ENCODE measurements around the gene ACTR3C. TPM values are rescaled to one million over a fixed set of nuclear protein-coding genes. Genes with fewer than 3 reads are reported as not detected.

The ACTR3C gene
- total and polyA plus RNA-seq, 3 donors from 2014 or later = 6.1 to 13.0 (median 12.2) TPM

DNA sequence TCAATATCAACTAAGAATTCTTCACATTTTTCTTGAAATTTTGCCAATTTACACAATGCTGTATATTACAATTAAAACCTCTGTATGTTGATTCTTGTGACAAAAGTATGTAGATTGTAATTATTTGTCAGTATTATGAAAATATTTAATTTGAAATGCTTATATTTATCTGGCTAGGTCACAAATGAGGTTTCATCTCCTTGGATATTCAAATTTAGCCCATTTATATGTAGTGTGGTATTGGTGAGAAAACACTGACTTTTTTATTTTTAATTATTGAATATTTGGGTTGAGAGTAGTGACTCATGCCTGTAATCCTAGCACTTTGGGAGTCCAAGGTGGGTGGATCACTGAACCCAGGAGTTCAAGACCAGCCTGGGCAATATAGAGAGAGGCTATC lies 21.0 kb upstream of the ACTR3C start:
- H3K4me3 ChIP-seq = no peak overlapping the region
- no peak for TF ChIP-seq POLR2A (IDR thresholded peaks at IDR 0.05)
- TF ChIP-seq, protein P1, sequence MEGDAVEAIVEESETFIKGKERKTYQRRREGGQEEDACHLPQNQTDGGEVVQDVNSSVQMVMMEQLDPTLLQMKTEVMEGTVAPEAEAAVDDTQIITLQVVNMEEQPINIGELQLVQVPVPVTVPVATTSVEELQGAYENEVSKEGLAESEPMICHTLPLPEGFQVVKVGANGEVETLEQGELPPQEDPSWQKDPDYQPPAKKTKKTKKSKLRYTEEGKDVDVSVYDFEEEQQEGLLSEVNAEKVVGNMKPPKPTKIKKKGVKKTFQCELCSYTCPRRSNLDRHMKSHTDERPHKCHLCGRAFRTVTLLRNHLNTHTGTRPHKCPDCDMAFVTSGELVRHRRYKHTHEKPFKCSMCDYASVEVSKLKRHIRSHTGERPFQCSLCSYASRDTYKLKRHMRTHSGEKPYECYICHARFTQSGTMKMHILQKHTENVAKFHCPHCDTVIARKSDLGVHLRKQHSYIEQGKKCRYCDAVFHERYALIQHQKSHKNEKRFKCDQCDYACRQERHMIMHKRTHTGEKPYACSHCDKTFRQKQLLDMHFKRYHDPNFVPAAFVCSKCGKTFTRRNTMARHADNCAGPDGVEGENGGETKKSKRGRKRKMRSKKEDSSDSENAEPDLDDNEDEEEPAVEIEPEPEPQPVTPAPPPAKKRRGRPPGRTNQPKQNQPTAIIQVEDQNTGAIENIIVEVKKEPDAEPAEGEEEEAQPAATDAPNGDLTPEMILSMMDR (IDR thresholded peaks at IDR 0.05) = no peak
- H3K4me1 ChIP-seq = peaks cover 21% of the 10 kb centered on the region
- H3K36me3 ChIP-seq (ENCODE audit: low read depth, missing control alignments) = no peaks in the 10 kb centered on the region
- H3K9me3 ChIP-seq = no peaks in the 10 kb centered on the region
- no peak for DNase-seq
- H3K27me3 ChIP-seq = no peaks in the 10 kb centered on the region
- intact Hi-C loops (cut with DNase I; ENCODE audit: low total_unique reads) = no loop called here
- H3K27ac ChIP-seq = no peak overlapping the region

DNA sequence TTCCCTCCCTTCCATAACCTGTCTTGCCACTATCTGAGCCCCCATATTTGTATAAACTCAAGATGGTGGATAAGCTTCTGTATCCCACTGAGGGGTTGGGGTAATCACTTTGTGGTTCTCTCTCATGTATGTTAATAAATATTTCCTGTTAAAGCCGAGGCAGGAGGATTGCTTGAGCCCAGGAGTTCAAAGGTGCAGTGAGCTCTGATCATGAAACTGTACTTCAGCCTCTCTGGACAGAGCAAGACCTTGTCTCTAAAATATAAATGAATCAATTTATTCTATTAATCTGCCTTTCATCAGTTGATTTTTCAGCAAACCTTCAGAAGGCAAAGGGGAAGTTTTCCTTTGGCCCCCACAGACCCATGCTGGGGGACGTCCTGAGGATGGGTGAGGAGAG lies 19.9 kb upstream of the ACTR3C start:
- peaks cover 21% of the 10 kb centered on the region for H3K4me1 ChIP-seq
- H3K27ac ChIP-seq = no peak overlapping the region
- no peak overlapping the region for H3K4me3 ChIP-seq
- H3K27me3 ChIP-seq = no peaks in the 10 kb centered on the region
- intact Hi-C loops (cut with DNase I; ENCODE audit: low total_unique reads) = no loop called here
- WGBS, 2 donors = 86 to 93% methylated on average over 2 of the region's 2 CpGs
- TF ChIP-seq POLR2A (IDR thresholded peaks at IDR 0.05) = no peak
- TF ChIP-seq, protein P1 (IDR thresholded peaks at IDR 0.05) = no peak
- H3K36me3 ChIP-seq (ENCODE audit: low read depth, missing control alignments) = no peaks in the 10 kb centered on the region
- no peak for DNase-seq
- no peaks in the 10 kb centered on the region for H3K9me3 ChIP-seq

DNA sequence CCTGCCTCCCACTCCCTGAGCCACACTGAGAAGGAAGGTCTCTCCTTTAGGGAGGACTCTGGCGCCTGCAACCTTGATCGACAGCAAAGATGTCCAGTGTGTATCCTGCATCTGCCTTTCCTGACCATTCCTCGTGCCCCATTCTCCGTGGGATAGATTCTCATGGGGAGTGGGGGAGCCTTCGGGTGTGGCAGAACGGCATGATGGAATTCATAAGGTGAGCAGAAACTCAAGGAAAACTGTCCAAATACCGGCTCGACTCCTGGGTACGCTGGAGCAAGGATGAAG lies 18.7 kb upstream of the ACTR3C start:
- H3K36me3 ChIP-seq (ENCODE audit: low read depth, missing control alignments) = no peaks in the 10 kb centered on the region
- H3K9me3 ChIP-seq = no peaks in the 10 kb centered on the region
- no peaks in the 10 kb centered on the region for H3K27me3 ChIP-seq
- peaks cover 21% of the 10 kb centered on the region for H3K4me1 ChIP-seq
- peak overlapping the region in 1 of 2 donors; percentile 68 for H3K4me3 ChIP-seq
- intact Hi-C loops (cut with DNase I; ENCODE audit: low total_unique reads) = no loop called here
- no peak for DNase-seq
- peak overlapping the region in 1 of 2 donors; percentile 50 for H3K27ac ChIP-seq
- TF ChIP-seq, protein P1 (IDR thresholded peaks at IDR 0.05) = no peak
- no peak for TF ChIP-seq POLR2A (IDR thresholded peaks at IDR 0.05)
- WGBS, 2 donors = 53 to 72% methylated on average over 9 of the region's 9 CpGs

DNA sequence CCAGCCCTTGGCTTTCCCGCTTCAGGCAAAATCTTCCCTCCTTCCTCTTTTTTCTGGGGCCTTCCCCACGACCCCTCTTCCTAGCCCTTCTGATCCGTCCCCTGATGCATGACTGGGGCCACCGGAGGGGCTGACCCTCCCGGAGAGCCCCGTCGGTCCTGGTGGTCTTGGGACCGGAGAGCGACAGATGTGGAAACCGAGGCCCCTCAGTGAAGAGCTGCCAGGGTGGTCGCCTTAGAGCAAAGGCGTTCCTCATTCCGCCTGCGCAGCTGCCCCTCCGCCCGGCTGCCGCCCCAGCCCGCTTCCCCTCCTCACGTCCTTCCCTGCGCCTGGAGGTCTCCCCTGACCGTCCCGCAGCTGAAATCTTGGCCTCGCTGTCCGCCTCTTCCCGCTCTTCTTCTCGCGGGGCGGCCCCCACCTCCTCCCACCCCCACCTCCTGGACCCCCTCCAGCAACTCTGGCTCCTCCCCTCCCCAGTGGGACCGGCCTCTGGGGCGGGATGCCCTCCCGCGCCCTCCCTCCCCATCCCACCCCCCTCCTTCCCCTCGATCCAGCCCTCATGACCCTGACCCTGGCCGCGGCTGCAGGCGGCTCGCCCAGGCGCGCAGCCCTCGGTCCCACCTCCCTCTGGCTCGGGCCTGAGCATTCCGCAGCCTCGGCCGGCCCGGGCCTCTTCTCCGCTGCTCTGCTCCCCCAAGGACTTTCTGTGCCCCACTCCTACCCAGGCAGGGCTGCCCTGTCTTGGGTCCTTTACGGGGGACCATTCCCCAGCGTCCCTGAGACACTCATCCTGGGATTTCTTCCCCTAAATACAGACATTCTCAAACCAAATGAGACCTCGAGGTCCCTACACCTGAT lies 18.1 kb upstream of the ACTR3C start, which contains the start of gene RARRES2:
Gene RARRES2 (minus strand): TSS at position 367 of the 858 bp plus-strand sequence. CDS start 1,020 bp downstream, outside the sequence.
- 2% methylated on average over 28 to 43 of the region's 49 CpGs for WGBS, 2 donors

More for the DNA sequence above, 18.1 kb upstream of the ACTR3C start, which contains the start of gene RARRES2:
- Histone ChIP-seq H3K4me1 (peaks cover 21% of the 10 kb centered on the region), H3K27ac (peak within 1 kb of the TSS; percentile 68 to 74), H3K9me3 (no peaks in the 10 kb centered on the region), H3K36me3 (ENCODE audit: low read depth, missing control alignments) (no peaks in the 10 kb centered on the region), H3K4me3 (peak within 1 kb of the TSS; percentile 52 to 68), H3K27me3 (no peaks in the 10 kb centered on the region)
- intact Hi-C loops (cut with DNase I; ENCODE audit: low total_unique reads) = no loop called here
- TF ChIP-seq, protein P1 (IDR thresholded peaks at IDR 0.05) = no peak
- DNase-seq = peak; percentile 62

Measured in testis (tissue), 3 donors.